Measurements from ENCODE around the gene CDH4.
"Not testable (repeated sequence)": the region's sequence is repeated elsewhere in the genome, so short reads cannot be mapped to it uniquely, and the experiment has no call there.

DNA sequence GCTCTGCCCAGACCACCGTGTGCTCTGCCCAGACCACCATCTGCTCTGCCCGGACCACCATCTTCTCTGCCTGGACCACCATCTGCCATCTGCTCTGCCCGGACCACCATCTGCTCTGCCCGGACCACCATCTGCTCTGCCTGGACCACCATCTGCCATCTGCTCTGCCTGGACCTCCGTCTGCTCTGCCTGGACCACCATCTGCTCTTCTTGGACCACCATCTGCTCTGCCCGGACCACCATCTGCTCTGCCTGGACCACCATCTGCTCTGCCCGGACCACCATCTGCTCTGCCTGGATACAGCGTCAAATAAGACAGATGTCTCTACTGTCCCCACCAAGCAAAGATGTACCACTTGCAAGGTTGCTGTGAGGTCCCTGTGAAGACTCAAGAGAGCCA lies 154.7 kb downstream of the CDH4 start:
- not testable (repeated sequence) for TF ChIP-seq POLR2A, POLR2AphosphoS5 (IDR thresholded peaks at IDR 0.05)
- TF ChIP-seq, protein P1, sequence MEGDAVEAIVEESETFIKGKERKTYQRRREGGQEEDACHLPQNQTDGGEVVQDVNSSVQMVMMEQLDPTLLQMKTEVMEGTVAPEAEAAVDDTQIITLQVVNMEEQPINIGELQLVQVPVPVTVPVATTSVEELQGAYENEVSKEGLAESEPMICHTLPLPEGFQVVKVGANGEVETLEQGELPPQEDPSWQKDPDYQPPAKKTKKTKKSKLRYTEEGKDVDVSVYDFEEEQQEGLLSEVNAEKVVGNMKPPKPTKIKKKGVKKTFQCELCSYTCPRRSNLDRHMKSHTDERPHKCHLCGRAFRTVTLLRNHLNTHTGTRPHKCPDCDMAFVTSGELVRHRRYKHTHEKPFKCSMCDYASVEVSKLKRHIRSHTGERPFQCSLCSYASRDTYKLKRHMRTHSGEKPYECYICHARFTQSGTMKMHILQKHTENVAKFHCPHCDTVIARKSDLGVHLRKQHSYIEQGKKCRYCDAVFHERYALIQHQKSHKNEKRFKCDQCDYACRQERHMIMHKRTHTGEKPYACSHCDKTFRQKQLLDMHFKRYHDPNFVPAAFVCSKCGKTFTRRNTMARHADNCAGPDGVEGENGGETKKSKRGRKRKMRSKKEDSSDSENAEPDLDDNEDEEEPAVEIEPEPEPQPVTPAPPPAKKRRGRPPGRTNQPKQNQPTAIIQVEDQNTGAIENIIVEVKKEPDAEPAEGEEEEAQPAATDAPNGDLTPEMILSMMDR (IDR thresholded peaks at IDR 0.05 in 8 of 11, conservative IDR thresholded peaks at IDR 0.05 in 3 of 11): not testable (repeated sequence)
